HG03159 (cell line): ENCODE data around the gene FRMD4B.

Experiments used
- ATAC-seq: cut with Tn5 transposase; IDR thresholded peaks from one replicate; pipeline ENCODE4 v1.9.1; 2021; ENCODE audit warnings: mild to moderate bottlenecking, moderate library complexity; ENCODE audit not compliant: unreplicated experiment

FRMD4B gene

DNA sequence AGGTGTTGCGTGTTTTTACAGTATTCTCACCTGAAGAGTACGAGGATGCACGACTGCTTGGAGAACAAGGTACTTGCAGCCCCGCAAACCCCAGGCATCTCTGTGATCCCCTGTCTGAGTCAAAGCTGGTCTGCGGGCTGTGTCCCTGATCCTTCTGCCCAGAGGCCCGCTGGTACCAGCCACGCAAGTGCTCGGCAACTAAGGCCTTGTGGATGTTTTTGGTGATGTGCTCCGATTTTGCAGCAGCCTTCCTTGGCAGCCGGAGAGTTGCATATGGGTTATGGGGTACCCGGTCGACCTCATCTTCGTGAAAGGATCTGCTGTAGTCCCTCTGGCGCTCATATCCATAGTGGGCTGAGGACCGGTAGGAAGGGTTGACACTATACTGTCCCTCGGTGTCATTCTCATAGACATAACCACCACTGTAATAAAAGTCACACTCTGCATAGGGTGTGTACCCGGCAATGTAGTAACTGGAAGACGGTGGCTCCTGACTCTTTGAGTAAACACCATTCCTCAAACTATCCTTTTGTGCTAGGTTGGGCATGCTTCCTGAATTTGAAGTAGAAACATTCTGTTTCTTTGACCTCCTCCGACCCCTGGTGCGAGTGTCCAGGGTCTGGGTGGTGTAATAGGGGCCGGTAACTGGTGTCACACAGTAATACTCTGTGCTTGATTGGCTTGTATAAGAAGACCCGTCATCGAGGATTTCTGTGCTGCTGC lies 204.9 kb downstream of the FRMD4B start:
- no peak for ATAC-seq

- no peak for ATAC-seq
Measured at GRCh38 chr3:69179740-69180372, 206.0 kb downstream of the FRMD4B start.

- no peak for ATAC-seq
Measured at GRCh38 chr3:69178838-69179739, 206.8 kb downstream of the FRMD4B start.

DNA sequence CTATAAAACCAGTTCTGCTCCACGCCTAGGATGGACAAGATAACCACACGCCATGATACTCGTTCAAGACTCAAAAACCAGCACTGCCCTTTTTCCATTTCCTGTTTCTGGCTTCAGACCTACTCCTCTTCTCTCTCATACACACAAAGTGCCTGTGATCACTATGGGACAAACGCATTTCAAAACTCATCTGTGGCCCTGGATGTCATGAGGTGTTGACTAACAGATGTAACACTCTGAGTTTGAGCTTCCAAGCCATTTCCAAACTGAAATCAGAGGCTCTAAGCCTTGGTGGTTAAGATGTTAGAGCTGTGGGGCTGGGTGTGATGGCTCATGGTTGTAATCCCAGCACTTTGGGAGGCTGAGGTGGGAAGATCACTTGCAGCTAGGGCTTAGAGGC lies 207.8 kb downstream of the FRMD4B start:
- no peak for ATAC-seq

DNA sequence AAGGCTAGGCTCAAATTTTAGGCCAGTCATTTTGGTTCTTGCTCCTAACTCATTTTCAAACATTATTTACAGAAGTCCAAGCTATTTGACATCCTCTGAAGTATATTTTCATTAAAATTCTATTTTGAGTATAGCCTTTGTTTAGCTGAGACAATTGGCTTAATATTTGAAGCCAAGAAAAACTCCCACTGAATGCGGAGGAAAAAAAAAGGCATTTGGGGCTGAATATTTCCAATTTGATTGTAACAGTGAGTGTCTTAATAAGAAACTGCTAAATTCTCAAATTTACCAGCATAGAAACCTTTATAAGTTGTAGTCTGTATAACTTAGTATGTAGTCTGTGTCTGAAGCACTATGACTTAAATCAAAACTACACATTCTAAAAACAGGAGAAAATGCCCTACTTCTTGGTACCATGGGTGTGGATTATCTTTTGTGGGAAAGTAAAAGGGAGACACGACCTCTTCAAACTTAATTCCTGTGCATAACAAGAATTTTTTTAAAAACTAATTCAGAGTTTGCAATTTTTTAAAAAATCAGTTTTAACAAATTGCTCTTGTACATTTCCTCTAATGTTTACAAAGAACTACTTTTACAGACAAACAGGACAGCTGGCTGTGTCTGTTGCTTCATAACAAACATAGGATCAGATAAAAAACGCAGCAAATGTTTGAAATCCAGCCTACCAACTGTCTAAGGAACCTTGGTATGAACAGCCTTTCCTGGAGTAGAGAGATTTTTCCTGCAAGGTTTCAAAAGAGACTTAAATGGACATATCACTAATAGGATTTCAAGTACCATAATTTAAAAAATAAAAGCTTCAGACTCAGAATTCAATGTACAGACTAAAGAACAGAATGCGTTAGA lies 210.8 kb downstream of the FRMD4B start:
- no peak for ATAC-seq

GRCh38 chr3:69174445-69174844 lies 211.4 kb downstream of the FRMD4B start:
- ATAC-seq: no peak

DNA sequence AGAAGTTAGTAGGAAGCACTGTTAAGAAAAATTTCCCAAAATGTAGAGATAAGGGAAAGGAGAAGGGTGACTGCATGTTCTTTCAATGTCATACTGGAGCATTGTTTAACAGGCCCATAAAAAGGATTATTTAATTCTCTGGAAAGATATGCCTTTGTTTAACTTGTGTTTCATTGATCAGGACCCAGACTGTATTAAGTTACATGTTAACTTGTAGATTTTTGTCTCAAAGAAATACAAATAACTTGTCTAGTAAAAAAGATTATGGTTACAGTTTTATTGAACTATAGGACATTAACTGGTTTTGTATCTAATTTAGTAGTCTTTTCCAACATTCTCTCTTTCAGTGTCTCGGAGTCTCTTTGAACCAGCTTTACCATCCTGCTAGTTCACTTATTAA lies 213.8 kb downstream of the FRMD4B start:
- no peak for ATAC-seq

DNA sequence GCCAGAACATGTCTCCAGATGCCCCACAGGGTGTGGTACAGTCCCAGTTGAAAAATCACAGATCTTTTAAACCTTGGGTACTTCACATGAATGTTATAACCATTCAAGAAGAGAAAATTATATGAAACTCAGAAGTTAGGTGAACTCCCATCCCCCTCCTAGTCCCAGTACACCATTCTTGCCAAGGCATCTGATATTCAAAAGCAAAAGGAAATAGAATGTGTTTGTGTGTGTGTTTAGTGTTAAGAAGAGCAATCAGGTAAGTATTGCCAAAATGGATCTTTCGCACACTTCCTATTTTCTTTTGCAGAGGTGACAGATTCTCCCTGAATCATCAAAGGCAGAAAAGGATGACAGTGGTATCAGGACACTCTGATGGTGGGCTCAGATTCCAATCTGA lies 219.4 kb downstream of the FRMD4B start:
- ATAC-seq: no peak

- ATAC-seq: no peak
Measured at GRCh38 chr3:69165744-69166143, 220.1 kb downstream of the FRMD4B start.

DNA sequence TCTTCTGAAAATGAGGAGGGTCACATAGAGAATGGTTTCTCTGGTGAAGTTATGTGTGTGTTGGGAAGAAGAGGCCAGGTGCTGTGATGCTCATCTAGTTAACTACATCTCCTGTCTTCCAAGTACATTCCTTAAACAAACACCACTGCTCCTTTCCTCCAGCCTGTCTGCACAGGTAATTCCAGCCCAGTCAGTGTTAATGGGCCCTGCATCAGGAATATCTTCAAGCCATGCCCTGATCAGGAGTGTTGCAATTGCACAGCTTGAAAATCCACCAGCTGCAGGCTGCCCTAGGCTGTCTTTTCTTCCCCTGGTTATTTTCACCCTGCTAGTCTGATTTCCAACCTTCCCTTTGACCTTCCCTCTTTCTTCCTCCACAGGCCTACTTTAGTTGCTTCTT lies 221.6 kb downstream of the FRMD4B start:
- no peak for ATAC-seq

GRCh38 chr3:69162308-69162980 lies 223.4 kb downstream of the FRMD4B start:
- ATAC-seq: no peak

DNA sequence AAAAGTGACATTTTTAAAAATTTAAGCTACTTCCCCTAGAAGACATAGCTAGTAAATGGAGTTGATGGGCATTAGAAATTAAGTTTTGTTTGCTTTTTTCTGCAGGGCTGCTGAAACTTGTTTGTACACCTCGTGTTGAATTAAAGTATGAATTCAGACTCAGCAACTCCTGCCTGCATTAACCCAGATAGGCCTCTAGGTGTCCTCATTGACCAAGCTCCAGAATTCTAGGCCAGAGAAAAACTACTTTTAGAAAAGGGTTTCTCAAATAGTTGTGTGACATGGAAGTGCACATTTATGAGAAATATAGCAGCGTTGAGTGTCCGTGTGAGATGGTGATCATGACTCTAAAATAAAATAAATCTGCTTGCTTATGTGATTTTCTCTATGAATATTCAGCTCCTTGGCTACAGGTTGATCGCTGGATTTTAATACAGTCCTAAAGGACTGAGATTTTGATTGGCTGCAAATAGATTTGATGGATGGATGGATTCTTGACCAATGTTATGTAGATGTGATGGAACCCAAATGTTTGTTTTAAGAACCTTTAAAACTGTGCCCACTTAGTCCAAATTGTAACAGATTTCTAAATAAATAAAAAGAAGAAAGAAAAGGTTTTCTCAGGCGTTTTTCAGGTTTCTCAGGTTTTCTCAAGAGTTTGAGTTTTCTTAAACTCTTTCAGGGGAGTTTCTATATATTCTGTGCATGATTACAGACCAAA lies 224.1 kb downstream of the FRMD4B start:
- ATAC-seq: peak; percentile 73

GRCh38 chr3:69160525-69160924 lies 225.4 kb downstream of the FRMD4B start:
- no peak for ATAC-seq

DNA sequence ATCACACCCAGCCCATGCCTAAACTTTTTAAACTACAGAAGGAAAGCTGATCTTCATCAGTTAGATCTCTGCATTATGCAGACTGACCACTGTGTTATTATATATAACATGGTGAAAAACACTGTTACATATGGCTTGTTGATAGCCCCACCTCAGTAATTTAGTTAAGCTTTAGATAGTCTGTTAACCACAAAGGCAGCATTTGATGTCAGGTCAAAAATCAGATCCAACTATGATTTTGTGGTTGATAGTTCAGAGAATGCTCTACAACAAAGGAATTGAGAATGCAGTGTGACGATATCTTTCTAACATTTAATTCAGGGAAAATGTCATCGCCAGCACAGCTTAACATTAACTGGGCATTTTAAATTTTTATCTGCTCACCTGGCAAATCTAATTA lies 225.8 kb downstream of the FRMD4B start:
- no peak for ATAC-seq

DNA sequence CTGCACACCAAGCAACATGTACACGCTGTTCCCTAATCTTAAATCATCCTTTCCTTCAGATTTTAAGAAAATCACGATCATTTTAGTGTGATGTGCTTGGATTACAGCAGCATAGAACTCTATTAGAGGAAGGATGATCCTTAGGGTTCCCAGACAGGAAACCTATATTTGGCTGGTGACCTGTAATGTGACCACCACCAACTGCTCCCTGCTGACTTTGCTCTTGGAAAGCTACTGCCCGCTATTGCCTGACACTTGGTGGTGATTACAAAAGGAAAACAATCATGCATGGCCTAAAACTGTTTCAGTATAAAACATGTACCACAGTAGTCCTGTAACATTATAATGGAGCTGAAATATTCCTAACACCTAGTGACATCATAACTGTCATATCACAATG lies 236.3 kb downstream of the FRMD4B start:
- ATAC-seq: no peak

DNA sequence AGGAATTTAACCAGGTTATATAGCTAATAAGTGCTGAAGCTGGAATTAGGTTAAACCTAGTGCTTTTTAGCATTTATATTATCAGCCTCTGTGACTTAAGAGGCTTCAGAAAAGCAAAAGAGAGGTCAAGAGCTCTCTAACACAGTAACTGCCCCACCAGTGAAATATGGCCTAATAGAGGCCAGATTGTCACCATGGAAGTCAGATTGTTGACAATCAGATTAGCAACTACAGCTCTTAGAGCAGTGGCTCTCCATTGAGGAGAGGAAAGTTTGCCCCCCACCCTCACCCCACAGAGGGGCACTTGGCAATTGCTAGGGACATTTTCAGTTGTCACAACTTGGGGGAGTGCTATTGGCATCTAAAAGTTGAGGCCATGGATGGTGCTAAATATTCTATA lies 240.2 kb downstream of the FRMD4B start:
- no peak for ATAC-seq

DNA sequence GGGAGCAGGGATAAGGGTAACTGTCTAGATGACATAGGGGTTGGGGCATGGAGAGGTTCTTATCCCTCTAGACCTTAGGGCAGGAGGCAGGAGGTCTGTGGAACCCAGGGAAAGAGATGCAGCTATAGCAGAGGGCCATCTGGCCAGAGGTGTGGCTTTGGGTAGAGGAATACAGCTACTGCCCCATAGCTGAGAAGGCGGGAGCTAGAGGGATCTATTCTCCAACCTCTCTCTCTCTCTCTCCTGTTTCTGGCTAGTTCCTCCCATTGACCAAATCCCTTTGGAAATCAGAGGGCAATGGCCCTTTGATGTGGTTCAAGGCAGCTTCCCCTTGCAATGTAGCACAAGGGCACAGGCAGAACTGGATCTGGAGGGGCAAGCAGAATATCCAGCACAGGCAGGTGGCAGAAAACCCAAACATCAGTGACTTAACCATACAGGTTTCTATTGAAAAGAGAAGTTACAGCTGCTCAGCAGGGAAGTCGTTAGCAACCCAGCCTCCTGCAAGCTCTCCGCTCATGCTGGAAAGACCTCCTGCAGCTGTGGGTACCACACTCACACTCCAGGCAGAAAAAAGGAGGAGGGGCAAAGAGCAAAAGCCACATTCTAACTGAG lies 241.2 kb downstream of the FRMD4B start:
- no peak for ATAC-seq

DNA sequence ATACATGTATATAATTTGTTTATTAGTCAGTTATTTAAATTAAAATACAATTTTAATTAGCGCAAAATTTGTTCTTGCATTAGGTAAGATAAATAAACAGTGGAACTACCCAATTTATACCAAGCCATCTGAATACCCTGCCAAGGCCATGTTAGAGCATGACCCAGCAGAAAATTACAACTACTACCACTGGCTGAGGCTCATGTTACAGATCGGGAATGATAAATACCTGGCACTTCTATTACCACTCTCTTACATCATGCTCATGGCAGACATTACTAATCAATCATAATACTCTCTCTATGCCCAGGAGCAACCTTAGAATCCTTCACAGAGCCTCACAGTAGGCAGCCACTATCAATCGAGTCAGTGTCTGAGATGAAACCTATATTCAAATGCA lies 242.3 kb downstream of the FRMD4B start:
- no peak for ATAC-seq

DNA sequence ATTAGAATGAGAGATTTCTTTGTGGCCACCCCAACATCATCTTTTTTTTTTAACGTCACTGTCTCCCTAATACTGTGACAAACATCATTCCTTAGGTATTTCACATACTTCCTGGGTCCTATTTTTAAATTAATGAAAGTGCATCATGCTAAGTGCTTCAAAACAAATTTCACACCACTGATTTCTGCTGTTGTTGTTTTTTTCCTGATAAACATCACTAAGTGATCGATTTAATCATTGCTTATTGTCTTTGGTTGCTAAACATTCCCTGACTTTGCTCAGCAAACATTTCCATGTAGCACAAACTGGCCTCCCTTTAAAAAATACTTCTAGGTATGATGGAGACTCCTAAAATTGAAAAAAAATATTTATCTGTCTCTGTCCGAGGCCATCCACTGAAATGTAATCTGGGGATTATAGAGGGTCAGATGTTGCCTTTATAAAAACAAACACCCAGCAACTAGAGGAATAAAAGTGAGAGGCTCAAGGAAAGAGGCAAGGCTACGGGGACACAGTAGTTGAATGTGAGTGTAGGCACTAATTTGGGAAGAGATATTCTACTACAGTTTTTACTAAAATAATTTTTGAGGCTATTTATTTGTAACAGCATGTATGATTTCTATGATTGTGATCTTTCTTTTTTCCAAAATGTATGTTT lies 243.0 kb downstream of the FRMD4B start:
- no peak for ATAC-seq
